ENCODE measurements around the gene GFM1.

GFM1 gene

DNA sequence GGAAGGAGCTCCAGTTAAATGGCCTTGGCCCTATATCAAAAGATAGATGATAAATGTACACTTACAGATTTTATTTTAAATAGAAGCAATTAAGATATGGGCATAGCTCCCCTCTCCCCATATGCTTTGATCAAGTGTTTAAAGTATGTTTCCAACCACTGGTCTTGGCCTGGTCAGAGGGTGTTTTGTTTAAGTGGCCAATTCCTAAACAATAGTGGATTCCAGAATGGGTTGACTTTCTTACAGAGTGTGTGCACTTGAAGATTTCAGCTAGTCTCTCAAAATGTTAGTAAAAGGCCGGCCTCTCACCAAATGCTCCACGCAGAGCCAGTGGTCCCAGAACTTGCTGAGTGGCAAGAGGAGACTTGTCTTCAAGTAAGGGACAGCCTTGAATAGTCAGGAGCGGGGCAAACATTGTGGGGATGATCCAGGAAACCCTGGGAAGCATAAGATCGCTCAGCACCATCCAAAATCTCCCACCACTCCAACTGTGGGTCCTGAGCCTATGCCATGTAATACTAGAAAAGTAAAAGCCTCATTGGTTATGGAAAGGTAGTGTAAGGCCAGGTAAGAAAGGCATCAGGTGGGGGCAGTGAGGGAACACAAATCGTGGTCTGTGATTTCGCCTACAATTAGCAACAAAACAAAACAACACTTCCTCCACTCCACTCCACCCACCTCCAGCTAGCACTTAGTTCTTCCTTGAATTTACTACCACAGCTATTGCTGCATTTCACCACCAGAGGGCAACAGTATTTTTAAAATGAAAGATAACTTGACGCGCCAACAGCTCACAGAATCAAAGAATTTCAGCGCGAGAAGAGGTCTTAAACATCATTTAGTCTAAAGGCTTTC lies 83.1 kb downstream of the GFM1 start:
- DNase-seq (ENCODE audit: low read depth in 2 of 2): peak in 1 of 2 donors; percentile 43

GRCh38 chr3:158728061-158728377 lies 83.7 kb downstream of the GFM1 start:
- no peak for DNase-seq (ENCODE audit: low read depth in 2 of 2)

GRCh38 chr3:158728851-158729250 lies 84.5 kb downstream of the GFM1 start:
- no peak for DNase-seq (ENCODE audit: low read depth in 2 of 2)

DNA sequence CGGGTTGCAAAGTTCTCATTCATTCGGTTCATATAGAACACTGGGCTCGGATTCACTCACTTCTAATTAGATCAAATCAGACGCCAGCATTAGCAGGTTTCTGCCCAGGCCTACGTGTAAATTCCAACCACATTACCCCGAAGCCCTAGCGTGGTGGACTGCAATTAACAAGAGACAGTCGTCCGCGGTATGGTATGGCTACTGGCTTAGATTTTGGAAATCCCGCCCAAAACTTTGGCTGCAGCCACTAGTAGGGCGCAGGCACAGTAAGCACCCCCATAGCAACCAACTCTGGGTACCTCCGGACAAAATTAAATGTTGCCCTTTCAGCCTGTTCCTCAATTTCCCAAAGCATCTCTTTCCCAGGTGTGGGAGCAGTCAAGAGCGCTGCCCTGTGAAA lies 87.2 kb downstream of the GFM1 start:
- DNase-seq (ENCODE audit: low read depth in 2 of 2): no peak

GRCh38 chr3:158731938-158732855 lies 87.9 kb downstream of the GFM1 start, which contains the start of gene RARRES1:
RARRES1 (minus strand) TSS chr3:158732457; CDS start chr3:158732415, 42 bp downstream.
- peak; percentile 23 to 25 for DNase-seq (ENCODE audit: low read depth in 2 of 2)

GRCh38 chr3:158732856-158733200 lies 88.5 kb downstream of the GFM1 start:
- no peak for DNase-seq (ENCODE audit: low read depth in 2 of 2)

- DNase-seq (ENCODE audit: low read depth in 2 of 2): no peak
Observed at GRCh38 chr3:158733656-158734055, 89.3 kb downstream of the GFM1 start.

GRCh38 chr3:158735296-158736033 lies 91.1 kb downstream of the GFM1 start:
- DNase-seq (ENCODE audit: low read depth in 2 of 2): no peak

- no peak for DNase-seq (ENCODE audit: low read depth in 2 of 2)
Observed at GRCh38 chr3:158737410-158737809, 93.1 kb downstream of the GFM1 start.

DNA sequence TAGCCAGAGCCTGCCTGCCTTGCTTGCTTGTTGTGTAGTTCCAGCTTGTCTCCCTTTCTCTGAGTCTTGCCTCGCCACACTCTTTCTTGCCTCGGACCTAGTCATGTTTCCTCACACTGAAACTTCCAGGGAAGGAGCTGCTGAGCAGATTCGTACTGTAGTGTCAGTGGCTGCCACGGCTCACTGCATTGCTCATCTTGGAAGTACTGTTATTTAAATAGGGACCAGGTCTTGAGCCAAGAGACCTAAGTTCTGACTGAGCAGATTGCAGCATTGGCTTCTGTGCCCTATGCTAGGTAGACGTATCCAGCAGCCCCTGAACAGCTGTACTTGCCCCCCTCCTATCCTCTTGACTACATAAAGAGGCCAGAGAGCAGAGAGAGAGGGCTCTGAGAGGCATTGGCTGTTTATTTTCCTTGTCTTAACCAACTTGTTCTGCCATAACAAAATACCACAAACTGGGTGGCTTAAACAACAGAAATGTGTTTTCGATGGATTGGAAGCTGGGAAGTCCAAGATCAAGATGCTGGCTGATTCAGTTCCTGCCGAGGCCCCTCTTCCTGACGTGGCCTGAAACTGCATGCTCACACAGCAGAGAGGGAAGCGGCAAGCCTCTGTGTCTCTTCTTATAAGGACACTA lies 93.8 kb downstream of the GFM1 start:
- DNase-seq (ENCODE audit: low read depth in 2 of 2): no peak

GRCh38 chr3:158738653-158739052 lies 94.3 kb downstream of the GFM1 start:
- DNase-seq (ENCODE audit: low read depth in 2 of 2): no peak

DNA sequence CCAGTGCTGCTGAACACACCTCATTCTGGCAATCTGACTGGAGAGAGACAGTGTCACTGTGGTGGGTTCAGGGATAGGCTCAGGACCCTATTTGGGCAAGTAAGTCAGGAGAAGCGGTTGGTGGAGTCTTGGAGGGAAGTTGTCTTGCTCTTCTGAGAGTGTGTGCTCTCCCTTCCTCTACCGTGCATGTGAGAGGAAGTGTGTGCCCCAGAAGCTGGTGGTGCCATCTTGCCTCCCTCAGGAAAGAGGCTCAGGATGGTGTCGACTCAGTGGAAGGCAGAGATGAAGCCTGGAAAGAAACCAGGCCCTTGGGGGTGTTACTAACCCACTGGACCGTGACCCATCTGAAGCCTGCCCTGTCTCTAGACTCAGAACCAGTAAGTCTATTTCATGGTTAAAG lies 94.8 kb downstream of the GFM1 start:
- no peak for DNase-seq (ENCODE audit: low read depth in 2 of 2)

GRCh38 chr3:158739661-158740060 lies 95.3 kb downstream of the GFM1 start:
- DNase-seq (ENCODE audit: low read depth in 2 of 2): no peak
